ENCODE results near the gene ADAMTSL3.
"Not testable (repeated sequence)": the region's sequence is repeated elsewhere in the genome, so short reads cannot be mapped to it uniquely, and the experiment has no call there.

ADAMTSL3 gene

GRCh38 chr15:84050076-84050475 is 396.2 kb downstream of the ADAMTSL3 start:
- no peak for DNase-seq

GRCh38 chr15:84051146-84051545 is 397.2 kb downstream of the ADAMTSL3 start:
- DNase-seq, result not testable (repeated sequence)

- DNase-seq, result not testable (repeated sequence)
Measured at GRCh38 chr15:84054544-84054943, 400.6 kb downstream of the ADAMTSL3 start.

DNA sequence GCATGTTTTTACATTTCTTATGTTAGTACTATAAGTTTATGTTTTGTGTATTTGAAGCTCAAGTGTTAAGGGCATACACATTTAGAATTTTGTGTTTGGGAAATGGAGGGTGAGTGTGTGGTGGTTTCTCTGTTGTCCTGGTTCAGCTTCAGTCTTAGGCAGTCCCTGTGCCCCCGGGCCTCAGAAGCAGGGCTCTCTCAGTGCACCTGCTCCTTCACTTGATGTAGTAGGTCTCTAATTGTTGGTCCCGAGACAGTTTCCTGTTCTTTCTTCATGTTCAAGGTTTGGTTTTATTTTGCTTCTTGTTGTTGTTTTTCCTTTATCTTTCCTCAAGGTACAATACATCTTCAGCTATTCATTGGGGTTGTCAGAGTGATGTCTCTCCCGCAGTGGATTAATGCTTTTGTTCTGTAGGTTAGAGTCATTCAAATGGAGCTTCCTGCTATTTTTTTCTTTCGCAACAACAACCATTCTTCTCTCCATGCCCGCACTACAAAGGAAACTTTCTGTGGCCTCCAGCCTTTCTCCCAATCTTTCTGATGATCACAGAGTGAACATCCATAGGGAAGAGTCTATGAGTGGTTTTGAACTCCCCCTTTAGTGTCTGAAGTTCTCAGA is 403.9 kb downstream of the ADAMTSL3 start:
- no peak for DNase-seq

- not testable (repeated sequence) for DNase-seq
Measured at GRCh38 chr15:84063674-84064073, 409.8 kb downstream of the ADAMTSL3 start.

GRCh38 chr15:84068674-84069073 is 414.8 kb downstream of the ADAMTSL3 start:
- DNase-seq, result not testable (repeated sequence)

GRCh38 chr15:84078038-84078437 is 424.1 kb downstream of the ADAMTSL3 start:
- DNase-seq, result not testable (repeated sequence)

DNA sequence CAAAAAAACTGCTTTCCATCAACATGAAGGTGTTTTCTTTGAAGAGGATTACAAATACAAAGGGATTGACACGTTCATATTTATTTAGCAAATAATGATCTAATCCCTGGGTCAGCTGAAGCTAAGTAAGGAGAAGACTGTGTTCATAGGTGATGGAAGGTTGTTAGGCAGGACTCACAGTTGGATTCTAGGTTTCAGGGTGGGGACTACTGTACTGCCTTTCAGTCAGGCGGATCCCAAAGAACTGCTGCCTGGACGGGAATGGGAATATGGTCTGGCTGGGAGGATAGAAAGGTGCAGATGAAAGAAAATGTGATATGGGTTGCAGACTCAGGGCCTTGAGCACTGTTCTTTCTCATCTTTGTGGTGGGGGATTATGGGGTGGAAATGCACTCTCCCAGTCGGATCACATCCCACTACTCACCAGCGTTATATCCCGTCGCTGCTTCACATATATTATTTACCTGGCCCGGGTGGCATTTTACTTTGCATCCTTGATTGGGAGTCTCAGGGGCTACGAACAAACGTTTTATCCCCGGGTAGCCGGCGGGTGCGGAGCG is 425.5 kb downstream of the ADAMTSL3 start:
- DNase-seq, result not testable (repeated sequence)

- peak; percentile 1 for DNase-seq
Measured at GRCh38 chr15:84079885-84080777, 426.2 kb downstream of the ADAMTSL3 start.

DNA sequence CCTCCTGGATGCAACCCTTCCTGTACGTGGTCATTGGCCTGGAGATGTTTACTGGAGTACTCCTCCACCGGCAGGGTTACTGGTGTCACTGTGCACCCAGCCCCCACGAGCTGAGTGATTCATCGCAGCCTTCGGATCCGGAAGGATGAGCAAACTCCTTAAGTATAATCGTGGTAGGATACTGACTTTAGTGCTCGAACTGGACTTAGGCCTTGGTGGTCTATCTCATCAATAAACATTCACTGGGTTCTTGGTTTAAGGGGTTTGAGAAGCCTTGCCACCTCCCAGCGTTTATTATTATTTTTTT is 426.8 kb downstream of the ADAMTSL3 start:
- DNase-seq, result not testable (repeated sequence)

DNA sequence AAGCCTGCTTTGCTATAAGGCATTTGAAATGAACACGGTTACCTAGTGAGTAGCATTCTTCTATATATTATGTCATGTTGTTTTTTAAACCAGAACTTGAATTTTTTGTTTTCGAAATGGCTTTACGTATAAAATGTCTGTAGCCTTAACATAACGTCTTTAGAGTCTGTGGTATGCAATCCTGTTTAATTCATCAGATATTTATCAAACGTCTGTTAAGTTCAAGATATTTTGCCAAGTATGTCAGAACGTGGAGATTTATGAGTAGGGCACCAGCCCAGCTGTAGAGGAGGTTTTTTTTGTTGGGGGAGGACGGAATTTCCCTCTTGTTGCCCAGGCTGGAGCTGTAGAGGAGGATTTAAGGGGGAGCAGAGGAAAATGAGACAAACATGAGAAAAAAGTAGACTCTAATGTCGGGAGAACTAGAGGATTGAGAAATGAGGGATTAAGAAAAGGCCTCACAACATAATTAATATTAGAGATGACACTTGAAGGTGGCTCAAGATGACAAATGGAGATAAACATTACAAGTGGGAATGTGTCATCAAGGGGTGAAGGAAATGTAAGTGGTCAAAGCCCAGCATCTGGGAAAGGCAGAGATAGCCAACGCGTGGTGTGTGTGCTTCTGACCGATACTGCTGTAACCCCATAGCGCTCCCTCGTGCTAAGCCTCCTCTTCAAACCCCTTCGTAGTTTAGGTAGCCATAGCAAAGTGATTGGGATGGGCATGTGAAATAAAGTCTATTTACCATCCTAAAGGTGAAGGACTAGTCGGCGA is 427.7 kb downstream of the ADAMTSL3 start:
- no peak for DNase-seq

DNA sequence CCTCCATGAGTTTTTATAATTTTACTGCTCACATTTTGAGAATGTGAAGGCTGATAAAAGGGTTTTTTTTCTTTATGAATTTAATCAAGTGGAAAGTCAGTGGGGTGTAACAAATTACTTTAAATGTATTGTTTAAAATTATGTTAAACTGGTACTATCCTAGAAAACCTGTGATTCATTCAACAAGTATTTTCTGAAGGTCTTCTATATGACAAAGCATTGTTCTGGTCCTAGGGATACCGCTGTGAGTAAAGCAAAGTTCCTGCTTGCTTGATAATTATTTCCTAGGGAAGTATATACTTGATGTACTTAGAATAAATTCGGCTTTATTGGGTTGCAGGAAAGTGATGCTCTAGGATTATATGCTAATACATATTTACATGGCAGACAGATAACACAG is 428.8 kb downstream of the ADAMTSL3 start:
- DNase-seq, result no peak

GRCh38 chr15:84086071-84086470 is 432.1 kb downstream of the ADAMTSL3 start:
- DNase-seq, result not testable (repeated sequence)
